CD4-positive, alpha-beta T cell (primary cell): ENCODE data around the gene HK3. TPM values are rescaled to one million over a fixed set of nuclear protein-coding genes. Genes with fewer than 3 reads are reported as not detected.

Source experiments
- ATAC-seq: fragments of 200-7000 bp; cut with Tn5 transposase; one replicate; pipeline ENCODE4 v1.10.0; 2022; ENCODE audit warnings: mild to moderate bottlenecking; ENCODE audit not compliant: poor library complexity
- CTCF ChIA-PET: fragments of 350-600 bp; sonication (Branson Sonifier 250); formaldehyde crosslinking; loops from one replicate; lab custom pipeline; 2021; ENCODE audit warnings: antibody characterized with exemption, inconsistent platforms; lab: Charles Lee
- POLR2A ChIA-PET: fragments of 350-600 bp; sonication (Branson Sonifier 250); formaldehyde crosslinking; loops from one replicate; lab custom pipeline; 2021; ENCODE audit warnings: antibody characterized with exemption, inconsistent platforms; lab: Charles Lee
- DNase-seq, 14 experiments: peaks; one replicate each; pipeline ENCODE4 v3.0.0-alpha.2; 2013 to 2020; ENCODE audit warnings: mixed read lengths in 2 of 14
- H3K27ac ChIP-seq, 2 donors: one replicate each; pipeline versions ENCODE4 v1.5.1 to v1.7.0; 2013; ENCODE audit warnings: low read length in 2 of 2, low read depth in 1 of 2, mild to moderate bottlenecking in 1 of 2
- H3K27me3 ChIP-seq, 2 experiments: 1 replicate in 1 of 2; 2 replicates in 1 of 2; pipeline versions ENCODE4 v1.6.1 to v1.7.0; 2013; ENCODE audit warnings: low read length in 2 of 2, control low read depth in 1 of 2, mild to moderate bottlenecking in 1 of 2, moderate library complexity in 1 of 2; ENCODE audit not compliant: insufficient read depth in 2 of 2, control insufficient read depth in 1 of 2
- H3K36me3 ChIP-seq: one replicate; pipeline ENCODE4 v1.6.1; 2013; ENCODE audit warnings: low read length, control low read depth; ENCODE audit not compliant: insufficient read depth
- H3K4me1 ChIP-seq: one replicate; pipeline ENCODE4 v1.6.1; 2013; ENCODE audit warnings: low read length, control low read depth; ENCODE audit not compliant: insufficient read depth
- H3K4me3 ChIP-seq: one replicate; pipeline ENCODE4 v1.5.1; 2013; ENCODE audit warnings: mild to moderate bottlenecking, low read length, moderate library complexity
- H3K9me3 ChIP-seq, 2 experiments: 1 replicate in 1 of 2; 2 replicates in 1 of 2; pipeline versions ENCODE4 v1.6.1 to v1.7.0; 2013; ENCODE audit warnings: low read length in 2 of 2, mild to moderate bottlenecking in 2 of 2, control low read depth in 1 of 2, moderate library complexity in 1 of 2; ENCODE audit not compliant: control insufficient read depth in 1 of 2, insufficient read depth in 1 of 2
- H3K27ac Mint-ChIP-seq: one replicate; pipeline ENCODE4 v1.8.0; 2020; ENCODE audit warnings: mixed read lengths
- H3K27me3 Mint-ChIP-seq: one replicate; pipeline ENCODE4 v1.8.0; 2021; ENCODE audit warnings: mixed read lengths
- H3K36me3 Mint-ChIP-seq: one replicate; pipeline ENCODE4 v1.8.0; 2021; ENCODE audit warnings: low read depth, mixed read lengths
- H3K4me1 Mint-ChIP-seq: one replicate; pipeline ENCODE4 v1.8.0; 2021; ENCODE audit warnings: low read depth, mixed read lengths
- H3K4me3 Mint-ChIP-seq: one replicate; pipeline ENCODE4 v1.8.0; 2020; ENCODE audit warnings: mild to moderate bottlenecking, mixed read lengths
- H3K9me3 Mint-ChIP-seq: one replicate; pipeline ENCODE4 v1.8.0; 2020; ENCODE audit warnings: mixed read lengths
- CTCF ChIP-seq: fragments of 200-600 bp; IDR thresholded peaks from one replicate; pipeline ENCODE4 v1.8.0; 2022; ENCODE audit warnings: antibody characterized with exemption, mild to moderate bottlenecking
- intact Hi-C, 2 experiments: fragments of 100-400 bp; cut with DNase I in 1 of 2; cut with micrococcal nuclease in 1 of 2; formaldehyde crosslinking; loops; one replicate each; pipeline versions ENCODE4 v1.15.1 to v1.9.0; 2023 to 2025; cut with DNase I, micrococcal nuclease
- total RNA-seq, 174 experiments: library from RNA in 2 of 174; stranded (reverse) in 2 of 174; gene quantifications; one replicate each; pipeline ENCODE4 v1.2.3 and lab custom pipeline; 2021 to 2026

The HK3 gene
- total RNA-seq, 2 experiments from 2014 or later: 0.74 to 1.2 TPM

GRCh38 chr5:176868126-176868525 is 31.0 kb downstream of the HK3 start:
- peaks cover 30% of the 10 kb centered on the region for H3K27me3 Mint-ChIP-seq
- no peak overlapping the region for H3K27ac Mint-ChIP-seq
- no peaks in the 10 kb centered on the region for H3K36me3 Mint-ChIP-seq
- intact Hi-C loops: no loop called here
- ChIA-PET CTCF (no interaction called here), POLR2A (no interaction called here)
- Histone ChIP-seq H3K27ac (no peak overlapping the region), H3K4me3 (no peak overlapping the region), H3K4me1 (peaks cover 14% of the 10 kb centered on the region), H3K27me3 (peaks cover 25 to 39% of the 10 kb centered on the region in 2 experiments), H3K36me3 (no peaks in the 10 kb centered on the region), H3K9me3 (peaks cover 0 to 32% of the 10 kb centered on the region in 2 experiments)
- no peaks in the 10 kb centered on the region for H3K9me3 Mint-ChIP-seq
- no peak for DNase-seq
- no peak for TF ChIP-seq CTCF
- H3K4me1 Mint-ChIP-seq: peaks cover 2% of the 10 kb centered on the region
- no peak overlapping the region for H3K4me3 Mint-ChIP-seq
- no peak for ATAC-seq

- no peak for TF ChIP-seq CTCF
- no peaks in the 10 kb centered on the region for H3K9me3 Mint-ChIP-seq
- CTCF ChIA-PET: no interaction called here
- peaks cover 38 to 48% of the 10 kb centered on the region in 2 experiments for H3K27me3 ChIP-seq
- H3K4me1 ChIP-seq: peaks cover 14% of the 10 kb centered on the region
- intact Hi-C loops: no loop called here
- peaks cover 0 to 45% of the 10 kb centered on the region in 2 experiments for H3K9me3 ChIP-seq
- H3K36me3 Mint-ChIP-seq: no peaks in the 10 kb centered on the region
- no peak overlapping the region for H3K4me3 ChIP-seq
- H3K4me3 Mint-ChIP-seq: no peak overlapping the region
- no peak overlapping the region for H3K27ac ChIP-seq
- POLR2A ChIA-PET: no interaction called here
- no peaks in the 10 kb centered on the region for H3K36me3 ChIP-seq
- ATAC-seq (no peak), DNase-seq (no peak)
- H3K4me1 Mint-ChIP-seq: no peaks in the 10 kb centered on the region
- H3K27me3 Mint-ChIP-seq: peaks cover 35% of the 10 kb centered on the region
- H3K27ac Mint-ChIP-seq: no peak overlapping the region
Observed at GRCh38 chr5:176866707-176867310, 32.3 kb downstream of the HK3 start.

GRCh38 chr5:176865964-176866363 is 33.2 kb downstream of the HK3 start:
- Histone ChIP-seq H3K4me3 (no peak overlapping the region), H3K36me3 (no peaks in the 10 kb centered on the region), H3K4me1 (peaks cover 14% of the 10 kb centered on the region), H3K9me3 (peaks cover 0 to 45% of the 10 kb centered on the region in 2 experiments), H3K27ac (no peak overlapping the region), H3K27me3 (peaks cover 43 to 51% of the 10 kb centered on the region in 2 experiments)
- ATAC-seq (no peak), DNase-seq (no peak)
- H3K4me1 Mint-ChIP-seq: no peaks in the 10 kb centered on the region
- no peak overlapping the region for H3K4me3 Mint-ChIP-seq
- no peaks in the 10 kb centered on the region for H3K36me3 Mint-ChIP-seq
- CTCF ChIA-PET: no interaction called here
- no peak overlapping the region for H3K27ac Mint-ChIP-seq
- intact Hi-C loops: no loop called here
- POLR2A ChIA-PET: no interaction called here
- H3K27me3 Mint-ChIP-seq: peaks cover 39% of the 10 kb centered on the region
- no peak for TF ChIP-seq CTCF
- no peaks in the 10 kb centered on the region for H3K9me3 Mint-ChIP-seq
